Measurements from ENCODE around the gene CNIH3. TPM values are rescaled to one million over a fixed set of nuclear protein-coding genes. Genes with fewer than 3 reads are reported as not detected.

CNIH3 gene
- total RNA-seq, 1 experiment from 2014 or later = 4.2 TPM

- H3K79me2 ChIP-seq (ENCODE audit: insufficient read depth, low read length) = no peaks in the 10 kb centered on the region
- peaks cover 0 to 3% of the 10 kb centered on the region in 2 experiments; a peak in 1 of 5 replicates for H3K9me3 Mint-ChIP-seq
These were observed 55.0 kb downstream of the CNIH3 start for GRCh38 chr1:224671076-224671475.

More at GRCh38 chr1:224671076-224671475, 55.0 kb downstream of the CNIH3 start:
- Histone ChIP-seq H4K91ac (ENCODE audit: insufficient read length, low read depth, low read length) (no peak overlapping the region), H2AFZ (ENCODE audit: low read length) (no peak overlapping the region), H3K4me2 (ENCODE audit: insufficient read depth, insufficient read length, low read length) (no peak overlapping the region), H4K20me1 (ENCODE audit: control insufficient read depth, insufficient read depth, insufficient read length) (no peaks in the 10 kb centered on the region), H2BK5ac (ENCODE audit: insufficient read length, low read length) (no peak overlapping the region), H2BK12ac (ENCODE audit: insufficient read length, low read depth, low read length) (no peak overlapping the region), H3K56ac (ENCODE audit: insufficient read length, low read depth, low read length) (no peak overlapping the region), H3K27ac (ENCODE audit: insufficient read length, low read depth, low read length) (no peak overlapping the region), H3K9me3 (ENCODE audit: control insufficient read depth, low read depth, low read length) (no peaks in the 10 kb centered on the region), H3K4me1 (ENCODE audit: insufficient read depth, low read length) (peaks cover 6% of the 10 kb centered on the region; the same call in 1 of the 2 replicates), H3K79me1 (ENCODE audit: insufficient read depth, low read depth, low read length, poor library complexity, severe bottlenecking) (no peaks in the 10 kb centered on the region), H4K8ac (replicated peaks; ENCODE audit: insufficient read length, low read depth, low read length) (no peak overlapping the region), H2BK15ac (ENCODE audit: low read depth, low read length) (no peak overlapping the region), H3T11ph (ENCODE audit: low read length) (no peak overlapping the region), H3K18ac (ENCODE audit: insufficient read length, low read depth, low read length) (no peak overlapping the region), H4K5ac (ENCODE audit: insufficient read length, low read depth, low read length) (no peak overlapping the region), H3K23ac (ENCODE audit: insufficient read length, low read depth, low read length) (no peak overlapping the region), H3K4ac (ENCODE audit: low read depth, low read length) (no peak overlapping the region), H3K9ac (ENCODE audit: extremely low read depth, insufficient read length, low read length) (no peak overlapping the region), H2BK20ac (ENCODE audit: low read depth, low read length, poor library complexity, severe bottlenecking) (no peak overlapping the region), H3K27me3 (ENCODE audit: insufficient read depth, low read length) (no peaks in the 10 kb centered on the region), H2BK120ac (ENCODE audit: low read depth, low read length, poor library complexity, severe bottlenecking) (no peak overlapping the region), H3K23me2 (ENCODE audit: insufficient read length, low read depth, low read length, poor library complexity, severe bottlenecking) (no peaks in the 10 kb centered on the region), H2AK5ac (ENCODE audit: insufficient read length, low read length) (no peak overlapping the region), H3K14ac (ENCODE audit: insufficient read depth, low read length) (no peak overlapping the region)
- Mint-ChIP-seq H3K27me3 (ENCODE audit: low read depth) (peaks cover 2% of the 10 kb centered on the region; the same call in 1 of the 2 replicates), H3K27ac (no peak overlapping the region), H3K36me3 (ENCODE audit: insufficient read depth in 1 of 3, low read depth in 3 of 3) (peaks cover 0 to 4% (median 0%) of the 10 kb centered on the region in 3 experiments; a peak in 3 of 7 replicates), H3K4me1 (peaks cover 8 to 11% of the 10 kb centered on the region in 2 experiments; a peak in 3 of 4 replicates), H3K4me3 (no peak overlapping the region)
- DNase-seq = no peak
- TF ChIP-seq CTCF (conservative IDR thresholded peaks at IDR 0.05) = no peak
- WGBS (ENCODE audit: extremely low coverage, insufficient read length, low lambda C conversion rate) = no CpG with 5 or more reads among the region's 1 CpG
